Breast epithelium (tissue), 4 donors: ENCODE results near the gene CCSER1. TPM values are rescaled to one million over a fixed set of nuclear protein-coding genes. Genes with fewer than 3 reads are reported as not detected.
A peak's percentile ranks its signal among the peaks of the same experiment; 100 is the strongest.

Experiments used
- DNase-seq, 2 donors: peaks; one replicate each; pipeline ENCODE4 v3.0.0-alpha.2; 2019; ENCODE audit warnings: low spot score in 2 of 2
- H3K27ac ChIP-seq, 2 donors: fragments of 200-600 bp; sonication (generic) in 1 of 2; one replicate each; pipeline ENCODE4 v1.5.1; 2016 to 2019; ENCODE audit warnings: mild to moderate bottlenecking in 1 of 2
- H3K27me3 ChIP-seq, 2 donors: fragments of 200-600 bp; sonication (generic) in 1 of 2; one replicate each; pipeline versions ENCODE4 v1.5.1 to v1.6.0; 2017 to 2019; ENCODE audit warnings: control low read depth in 1 of 2, mild to moderate bottlenecking in 1 of 2
- H3K36me3 ChIP-seq: fragments of 200-600 bp; one replicate; pipeline ENCODE4 v1.5.1; 2019
- H3K4me1 ChIP-seq, 2 donors: fragments of 200-600 bp; sonication (generic); one replicate each; pipeline ENCODE4 v1.5.1; 2016 to 2019; ENCODE audit warnings: control low read depth in 1 of 2
- H3K4me3 ChIP-seq, 3 donors: fragments of 200-600 bp; sonication (generic); 1 replicate in 2 of 3; 2 replicates in 1 of 3; pipeline ENCODE4 v1.5.1; 2016 to 2019; ENCODE audit warnings: mild to moderate bottlenecking in 3 of 3, moderate library complexity in 2 of 3
- H3K9me3 ChIP-seq, 2 donors: fragments of 200-600 bp; sonication (generic) in 1 of 2; one replicate each; pipeline ENCODE4 v1.5.1; 2016 to 2019; ENCODE audit warnings: control low read depth in 1 of 2
- POLR2A ChIP-seq: fragments of 450-650 bp; IDR thresholded peaks from one replicate; pipeline ENCODE4 v1.6.1; 2016; ENCODE audit warnings: antibody characterized with exemption, mild to moderate bottlenecking, moderate library complexity
- POLR2AphosphoS5 ChIP-seq, 3 donors: sonication (generic); formaldehyde crosslinking; IDR thresholded peaks; one replicate each; pipeline ENCODE4 v1.6.1; 2017; ENCODE audit warnings: antibody characterized with exemption in 3 of 3
- intact Hi-C: fragments of 100-400 bp; cut with DNase I; formaldehyde crosslinking; loops from one replicate; pipeline ENCODE4 v1.15.1; 2023; ENCODE audit warnings: low total_unique reads
- total RNA-seq, 3 donors: library from RNA; depleted of rRNA; stranded (reverse); fragments of >200 nt; gene quantifications; one replicate each; pipeline ENCODE4 v1.1.0, GENCODE V29; 2016
- TF ChIP-seq, protein P1 (sequence below), 3 donors: fragments of 450-650 bp; IDR thresholded peaks; one replicate each; pipeline ENCODE4 v1.5.1; 2016 to 2017; ENCODE audit warnings: antibody characterized with exemption in 3 of 3, mild to moderate bottlenecking in 3 of 3, moderate library complexity in 3 of 3

Gene CCSER1
- total RNA-seq, 3 donors from 2014 or later, result 6.4 to 73.3 (median 55.7) TPM

DNA sequence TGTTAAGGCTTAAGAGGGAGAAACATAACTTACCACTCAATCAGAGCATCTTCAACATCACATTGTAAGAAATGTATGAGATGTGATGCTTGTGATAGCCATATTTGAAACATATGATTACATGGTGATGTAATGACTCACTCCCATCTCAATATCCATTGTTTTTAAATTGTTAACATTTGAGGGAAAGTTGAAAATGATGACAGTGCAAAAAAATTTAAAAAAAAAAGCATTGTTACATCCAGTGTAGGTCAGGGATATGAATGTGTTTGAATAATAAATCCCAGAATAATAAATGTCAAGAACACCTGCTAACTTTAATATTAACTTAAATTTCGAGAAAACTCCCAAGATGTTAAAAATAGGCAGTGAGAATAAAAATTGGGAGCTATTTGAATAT lies 6.4 kb upstream of the CCSER1 start:
- no peaks in the 10 kb centered on the region for H3K9me3 ChIP-seq
- TF ChIP-seq, protein P1, sequence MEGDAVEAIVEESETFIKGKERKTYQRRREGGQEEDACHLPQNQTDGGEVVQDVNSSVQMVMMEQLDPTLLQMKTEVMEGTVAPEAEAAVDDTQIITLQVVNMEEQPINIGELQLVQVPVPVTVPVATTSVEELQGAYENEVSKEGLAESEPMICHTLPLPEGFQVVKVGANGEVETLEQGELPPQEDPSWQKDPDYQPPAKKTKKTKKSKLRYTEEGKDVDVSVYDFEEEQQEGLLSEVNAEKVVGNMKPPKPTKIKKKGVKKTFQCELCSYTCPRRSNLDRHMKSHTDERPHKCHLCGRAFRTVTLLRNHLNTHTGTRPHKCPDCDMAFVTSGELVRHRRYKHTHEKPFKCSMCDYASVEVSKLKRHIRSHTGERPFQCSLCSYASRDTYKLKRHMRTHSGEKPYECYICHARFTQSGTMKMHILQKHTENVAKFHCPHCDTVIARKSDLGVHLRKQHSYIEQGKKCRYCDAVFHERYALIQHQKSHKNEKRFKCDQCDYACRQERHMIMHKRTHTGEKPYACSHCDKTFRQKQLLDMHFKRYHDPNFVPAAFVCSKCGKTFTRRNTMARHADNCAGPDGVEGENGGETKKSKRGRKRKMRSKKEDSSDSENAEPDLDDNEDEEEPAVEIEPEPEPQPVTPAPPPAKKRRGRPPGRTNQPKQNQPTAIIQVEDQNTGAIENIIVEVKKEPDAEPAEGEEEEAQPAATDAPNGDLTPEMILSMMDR (IDR thresholded peaks at IDR 0.05), result no peak
- TF ChIP-seq POLR2A (no peak), POLR2AphosphoS5 (IDR thresholded peaks at IDR 0.05) (no peak)
- H3K4me3 ChIP-seq, result no peak overlapping the region
- no peaks in the 10 kb centered on the region for H3K36me3 ChIP-seq
- no peaks in the 10 kb centered on the region for H3K27me3 ChIP-seq
- intact Hi-C loops, result no loop called here
- no peak overlapping the region for H3K27ac ChIP-seq
- no peaks in the 10 kb centered on the region for H3K4me1 ChIP-seq
- no peak for DNase-seq

DNA sequence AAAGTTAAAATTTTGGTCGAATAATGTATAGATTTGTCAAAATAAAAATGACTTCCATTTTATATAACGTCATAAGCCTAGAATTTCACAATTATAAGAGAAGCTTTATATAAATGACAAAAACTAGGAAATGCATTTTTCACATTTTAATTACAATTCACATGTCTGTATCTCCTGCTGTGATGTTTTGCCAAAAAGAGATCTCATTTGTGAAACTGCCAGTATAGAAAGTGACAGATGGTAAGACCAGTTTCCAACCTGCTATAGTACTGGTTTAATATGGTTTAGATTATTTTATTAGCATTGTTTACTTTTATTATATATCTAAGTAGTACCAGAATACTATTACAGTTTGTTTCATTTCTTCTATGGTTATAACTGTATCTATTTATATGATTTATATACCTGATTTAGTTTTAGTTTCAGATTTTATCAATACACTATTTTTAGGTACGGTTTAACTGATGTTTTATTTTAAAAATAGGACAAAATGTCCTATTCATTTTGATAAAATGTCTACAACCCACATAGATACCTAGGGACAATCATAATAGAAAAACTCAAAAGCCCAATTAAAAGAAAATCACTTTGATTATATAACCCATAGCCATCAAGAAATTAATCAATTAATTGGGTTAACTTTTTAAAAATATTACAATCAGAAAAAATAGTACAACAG lies 5.4 kb upstream of the CCSER1 start:
- Histone ChIP-seq H3K4me3 (no peak overlapping the region), H3K4me1 (no peaks in the 10 kb centered on the region), H3K9me3 (no peaks in the 10 kb centered on the region), H3K27ac (no peak overlapping the region), H3K36me3 (no peaks in the 10 kb centered on the region), H3K27me3 (no peaks in the 10 kb centered on the region)
- TF ChIP-seq POLR2AphosphoS5 (IDR thresholded peaks at IDR 0.05), result no peak
- no peak for TF ChIP-seq POLR2A
- TF ChIP-seq, protein P1 (IDR thresholded peaks at IDR 0.05), result no peak
- intact Hi-C loops, result no loop called here
- no peak for DNase-seq

DNA sequence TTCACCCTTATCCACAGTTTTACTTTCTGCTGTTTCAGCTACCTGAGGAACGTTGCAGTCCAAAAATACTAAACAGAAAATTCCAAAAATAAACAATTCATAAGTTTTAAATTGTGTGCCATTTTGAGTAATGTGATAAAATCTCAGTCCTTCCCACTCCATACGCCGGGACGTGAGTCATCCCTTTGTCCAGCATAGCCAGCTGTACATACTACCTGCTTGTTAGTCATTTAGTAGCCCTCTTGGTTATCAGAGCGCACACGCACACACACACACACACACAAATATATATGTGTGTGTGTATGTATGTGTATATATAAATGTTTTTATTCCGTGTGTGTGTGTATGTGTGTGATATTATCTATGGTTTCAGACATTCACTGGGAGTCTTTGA lies 4.8 kb upstream of the CCSER1 start:
- H3K9me3 ChIP-seq, result no peaks in the 10 kb centered on the region
- DNase-seq, result no peak
- TF ChIP-seq, protein P1 (IDR thresholded peaks at IDR 0.05), result no peak
- TF ChIP-seq POLR2A (no peak), POLR2AphosphoS5 (IDR thresholded peaks at IDR 0.05) (no peak)
- no peak overlapping the region for H3K27ac ChIP-seq
- no peaks in the 10 kb centered on the region for H3K27me3 ChIP-seq
- intact Hi-C loops, result no loop called here
- H3K4me3 ChIP-seq, result no peak overlapping the region
- no peaks in the 10 kb centered on the region for H3K4me1 ChIP-seq
- H3K36me3 ChIP-seq, result no peaks in the 10 kb centered on the region

DNA sequence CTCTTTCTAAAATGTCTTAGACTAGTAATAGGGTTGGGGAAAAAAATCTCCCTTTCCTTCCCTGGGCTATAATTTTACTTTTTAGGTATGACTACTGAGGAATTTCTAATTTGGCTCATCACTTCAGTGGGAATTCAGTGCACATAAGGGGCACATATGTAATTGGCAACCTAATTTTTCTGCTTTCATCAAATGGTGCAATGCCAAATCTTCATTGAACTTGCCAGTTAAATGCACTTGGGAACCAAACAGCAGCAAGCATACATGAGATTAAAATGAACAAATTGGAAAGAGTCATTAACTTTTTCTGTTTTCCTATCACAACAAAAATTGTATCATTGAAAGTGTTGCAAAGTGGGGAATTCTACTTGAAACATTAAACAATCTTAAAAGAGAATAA lies 2.9 kb upstream of the CCSER1 start:
- Histone ChIP-seq H3K4me3 (no peak overlapping the region), H3K9me3 (no peaks in the 10 kb centered on the region), H3K27me3 (no peaks in the 10 kb centered on the region), H3K4me1 (no peaks in the 10 kb centered on the region), H3K36me3 (no peaks in the 10 kb centered on the region), H3K27ac (no peak overlapping the region)
- no peak for TF ChIP-seq POLR2AphosphoS5 (IDR thresholded peaks at IDR 0.05)
- TF ChIP-seq, protein P1 (IDR thresholded peaks at IDR 0.05), result no peak
- TF ChIP-seq POLR2A, result no peak
- intact Hi-C loops, result no loop called here
- DNase-seq, result no peak

DNA sequence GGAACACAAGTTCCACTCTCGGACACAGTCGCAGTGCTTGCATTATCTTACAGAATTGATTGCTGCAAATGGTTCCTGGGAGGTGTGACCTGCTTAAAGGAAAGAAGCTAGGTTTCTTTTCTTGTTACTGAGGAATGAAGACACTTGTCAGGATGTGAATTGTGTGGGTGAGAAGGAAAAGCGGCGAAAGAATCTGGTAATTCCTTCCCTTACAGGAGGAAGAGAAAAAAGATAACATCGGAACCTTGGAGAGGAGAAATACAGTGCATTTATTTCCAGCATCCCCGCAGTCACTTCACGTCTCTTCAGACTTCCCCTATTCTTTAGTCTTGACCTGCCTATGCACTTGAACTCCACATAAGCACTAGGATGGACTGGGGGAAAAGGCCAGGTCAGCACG lies 389 bp upstream of the CCSER1 start:
- Histone ChIP-seq H3K4me1 (peaks cover 0 to 5% of the 10 kb centered on the region in 2 donors), H3K36me3 (no peaks in the 10 kb centered on the region), H3K27me3 (no peaks in the 10 kb centered on the region), H3K27ac (peak overlapping the region; percentile 95), H3K9me3 (no peaks in the 10 kb centered on the region), H3K4me3 (peak overlapping the region; percentile 58 to 89 (median 67))
- intact Hi-C loops, result no loop called here
- TF ChIP-seq POLR2A (no peak), POLR2AphosphoS5 (IDR thresholded peaks at IDR 0.05) (no peak)
- TF ChIP-seq, protein P1 (IDR thresholded peaks at IDR 0.05), result no peak
- DNase-seq, result no peak
